Measurements from ENCODE around the gene HACD3.

GRCh38 chr15:65524226-65524625, 6.0 kb upstream of the HACD3 start:
- no peak for TF ChIP-seq POLR2A (IDR thresholded peaks at IDR 0.05)
- no peak for TF ChIP-seq CTCF (IDR thresholded peaks at IDR 0.05)

All from lower leg skin (tissue), 3 donors.